Body of pancreas (tissue), 4 donors: ENCODE results near the gene FSD2. TPM values are rescaled to one million over a fixed set of nuclear protein-coding genes. Genes with fewer than 3 reads are reported as not detected.

Source experiments
- ATAC-seq: fragments of 150-250 bp; one replicate; pipeline ENCODE4 v1.9.1; 2016
- DNase-seq, 4 donors: peaks; one replicate each; pipeline ENCODE4 v3.0.0-alpha.2; 2019
- H3K27ac ChIP-seq, 4 donors: fragments of 200-600 bp; sonication (generic); 1 replicate in 3 of 4; 2 replicates in 1 of 4; pipeline versions ENCODE4 v1.5.1 to v1.6.1; 2016 to 2019; ENCODE audit warnings: mild to moderate bottlenecking in 1 of 4, mixed read lengths in 1 of 4, moderate library complexity in 1 of 4
- H3K27me3 ChIP-seq, 2 donors: fragments of 200-600 bp; sonication (generic); one replicate each; pipeline ENCODE4 v1.6.0; 2016; ENCODE audit warnings: mild to moderate bottlenecking in 1 of 2
- H3K36me3 ChIP-seq, 2 donors: fragments of 200-600 bp; sonication (generic); replicated peaks in 1 of 2; 2 replicates each; pipeline ENCODE4 v1.5.1; 2016; ENCODE audit warnings: low read depth in 2 of 2; ENCODE audit not compliant: insufficient read depth in 1 of 2
- H3K4me1 ChIP-seq: fragments of 200-600 bp; sonication (generic); one replicate; pipeline ENCODE4 v1.6.0; 2016
- H3K4me3 ChIP-seq, 2 donors: fragments of 200-600 bp; sonication (generic); 1 replicate in 1 of 2; 2 replicates in 1 of 2; pipeline ENCODE4 v1.5.1; 2016 to 2019
- H3K9me3 ChIP-seq, 3 donors: fragments of 200-600 bp; sonication (generic); 1 replicate in 2 of 3; 2 replicates in 1 of 3; pipeline ENCODE4 v1.5.1; 2016
- POLR2A ChIP-seq, 3 donors: fragments of 450-650 bp; IDR thresholded peaks; one replicate each; pipeline ENCODE4 v1.6.1; 2016; ENCODE audit warnings: antibody characterized with exemption in 3 of 3, mild to moderate bottlenecking in 2 of 3
- WGBS, 2 donors: methylation state at CpG; one replicate each; pipeline ENCODE4 v1.1.5; 2017; 5-methylcytosine and 5-hydroxymethylcytosine counted together
- intact Hi-C: fragments of 100-400 bp; cut with DNase I; formaldehyde crosslinking; loops from one replicate; pipeline ENCODE4 v1.15.1; 2023
- total RNA-seq, 2 donors: library from RNA; depleted of rRNA; stranded (reverse); fragments of >200 nt; gene quantifications; one replicate each; pipeline ENCODE4 v1.1.0, GENCODE V29; 2016
- TF ChIP-seq, protein P1 (sequence below), 7 experiments: fragments of 450-650 bp in 4 of 7; fragments of 200-600 bp in 3 of 7; sonication (generic) in 3 of 7; IDR thresholded peaks; one replicate each; pipeline ENCODE4 v1.5.1; 2016 to 2019; ENCODE audit warnings: antibody characterized with exemption in 7 of 7

Gene FSD2
- total RNA-seq, 2 donors from 2014 or later: 0.26 TPM; not detected in 1

DNA sequence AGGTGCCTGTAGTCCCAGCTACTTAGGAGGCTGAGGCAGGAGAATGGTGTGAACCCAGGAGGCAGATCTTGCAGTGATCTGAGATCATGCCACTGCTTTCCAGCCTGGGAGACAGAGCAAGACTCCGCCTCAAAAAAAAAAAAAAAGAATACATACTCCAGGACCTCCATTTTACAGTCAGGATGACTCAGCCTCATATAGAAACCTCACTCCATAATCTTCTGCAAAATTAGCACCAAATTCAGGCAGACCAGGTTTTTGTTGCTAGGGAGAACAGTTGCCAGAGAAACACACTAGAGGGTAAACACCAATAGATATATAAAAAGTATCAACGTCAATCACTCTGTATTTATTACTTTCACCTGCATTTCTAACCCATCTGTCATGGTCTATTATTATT, 67.9 kb downstream of the FSD2 start:
- H3K9me3 ChIP-seq: no peaks in the 10 kb centered on the region
- intact Hi-C loops: no loop called here
- no peaks in the 10 kb centered on the region for H3K4me1 ChIP-seq
- TF ChIP-seq, protein P1, sequence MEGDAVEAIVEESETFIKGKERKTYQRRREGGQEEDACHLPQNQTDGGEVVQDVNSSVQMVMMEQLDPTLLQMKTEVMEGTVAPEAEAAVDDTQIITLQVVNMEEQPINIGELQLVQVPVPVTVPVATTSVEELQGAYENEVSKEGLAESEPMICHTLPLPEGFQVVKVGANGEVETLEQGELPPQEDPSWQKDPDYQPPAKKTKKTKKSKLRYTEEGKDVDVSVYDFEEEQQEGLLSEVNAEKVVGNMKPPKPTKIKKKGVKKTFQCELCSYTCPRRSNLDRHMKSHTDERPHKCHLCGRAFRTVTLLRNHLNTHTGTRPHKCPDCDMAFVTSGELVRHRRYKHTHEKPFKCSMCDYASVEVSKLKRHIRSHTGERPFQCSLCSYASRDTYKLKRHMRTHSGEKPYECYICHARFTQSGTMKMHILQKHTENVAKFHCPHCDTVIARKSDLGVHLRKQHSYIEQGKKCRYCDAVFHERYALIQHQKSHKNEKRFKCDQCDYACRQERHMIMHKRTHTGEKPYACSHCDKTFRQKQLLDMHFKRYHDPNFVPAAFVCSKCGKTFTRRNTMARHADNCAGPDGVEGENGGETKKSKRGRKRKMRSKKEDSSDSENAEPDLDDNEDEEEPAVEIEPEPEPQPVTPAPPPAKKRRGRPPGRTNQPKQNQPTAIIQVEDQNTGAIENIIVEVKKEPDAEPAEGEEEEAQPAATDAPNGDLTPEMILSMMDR (IDR thresholded peaks at IDR 0.05): no peak
- TF ChIP-seq POLR2A (IDR thresholded peaks at IDR 0.05): no peak
- DNase-seq (no peak), ATAC-seq (no peak)
- no peaks in the 10 kb centered on the region for H3K36me3 ChIP-seq
- H3K27me3 ChIP-seq: no peaks in the 10 kb centered on the region
- H3K4me3 ChIP-seq: no peak overlapping the region
- no peak overlapping the region for H3K27ac ChIP-seq
- WGBS, 2 donors: 83 to 84% methylated on average over 2 of the region's 2 CpGs

DNA sequence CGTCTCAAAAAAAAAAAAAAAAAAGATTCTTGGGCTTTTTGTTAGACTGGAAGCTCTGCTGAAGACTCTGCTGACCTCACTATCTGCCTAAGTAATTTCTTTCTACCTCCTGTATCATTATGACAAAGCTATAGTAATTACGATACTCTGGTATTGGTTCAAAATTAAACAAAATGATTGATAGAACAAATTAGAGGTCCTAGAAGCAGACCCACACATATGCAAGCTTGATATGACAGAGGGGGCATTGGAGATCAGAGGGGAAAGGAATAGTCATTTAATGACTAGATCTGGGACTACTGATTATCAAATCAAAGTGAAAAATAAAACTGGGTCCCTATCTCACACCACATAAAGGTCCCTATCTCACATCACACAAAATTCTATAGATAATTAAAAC, 74.3 kb downstream of the FSD2 start:
- WGBS, 2 donors: 89 to 94% methylated on average over 2 of the region's 2 CpGs
- intact Hi-C loops: no loop called here
- no peaks in the 10 kb centered on the region for H3K36me3 ChIP-seq
- H3K27me3 ChIP-seq: no peaks in the 10 kb centered on the region
- TF ChIP-seq, protein P1 (IDR thresholded peaks at IDR 0.05): no peak
- TF ChIP-seq POLR2A (IDR thresholded peaks at IDR 0.05): no peak
- H3K4me3 ChIP-seq: no peak overlapping the region
- no peaks in the 10 kb centered on the region for H3K9me3 ChIP-seq
- no peak overlapping the region for H3K27ac ChIP-seq
- no peak for ATAC-seq
- DNase-seq: no peak
- H3K4me1 ChIP-seq: no peaks in the 10 kb centered on the region

DNA sequence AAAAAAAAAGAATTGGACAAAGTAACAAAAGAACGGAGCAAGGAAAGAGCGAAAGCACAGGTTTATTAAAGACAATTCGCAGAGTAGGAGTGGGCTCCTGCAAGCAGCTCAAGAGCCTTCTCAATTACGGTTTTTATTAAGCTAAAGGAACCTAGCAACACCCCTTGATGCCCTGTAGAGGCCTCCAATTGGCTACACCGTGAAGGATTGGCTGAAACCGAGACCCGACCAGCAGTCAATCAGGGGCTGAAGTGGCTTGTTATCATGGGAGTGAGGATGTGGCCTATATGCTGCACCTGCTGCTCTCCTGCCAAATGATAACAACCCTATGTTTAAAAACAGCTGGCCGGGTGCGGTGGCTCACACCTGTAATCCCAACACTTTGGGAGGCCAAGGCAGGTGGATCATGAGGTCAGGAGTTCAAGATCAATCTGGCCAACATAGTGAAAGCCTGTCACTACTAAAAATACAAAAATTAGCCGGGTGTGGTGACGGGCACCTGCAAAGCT, 75.8 kb downstream of the FSD2 start:
- Histone ChIP-seq H3K27me3 (no peaks in the 10 kb centered on the region), H3K4me1 (no peaks in the 10 kb centered on the region), H3K9me3 (no peaks in the 10 kb centered on the region), H3K4me3 (no peak overlapping the region), H3K36me3 (no peaks in the 10 kb centered on the region), H3K27ac (no peak overlapping the region)
- DNase-seq (no peak), ATAC-seq (no peak)
- no peak for TF ChIP-seq POLR2A (IDR thresholded peaks at IDR 0.05)
- TF ChIP-seq, protein P1 (IDR thresholded peaks at IDR 0.05): no peak
- intact Hi-C loops: no loop called here
- WGBS, 2 donors: 79 to 84% methylated on average over 11 of the region's 11 CpGs

DNA sequence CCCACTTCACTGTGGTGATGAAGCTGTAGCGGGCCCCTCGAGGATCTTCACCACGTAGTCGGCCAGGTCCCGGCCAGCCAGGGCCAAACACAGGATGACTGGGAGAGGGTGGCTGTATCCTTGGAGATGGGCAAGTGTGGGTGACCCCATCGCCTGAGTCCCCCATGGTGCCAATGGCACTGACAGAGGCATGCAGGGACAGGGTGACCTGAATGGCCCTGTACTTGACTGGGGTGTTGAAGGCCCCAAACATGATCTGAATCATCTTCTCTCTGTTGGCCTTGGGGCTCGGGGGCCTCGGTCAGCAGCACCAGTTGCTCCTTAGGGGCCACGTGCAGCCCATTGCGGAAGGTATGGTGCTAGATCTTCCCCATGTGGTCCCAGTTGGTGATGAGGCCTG, 79.1 kb downstream of the FSD2 start:
- no peak overlapping the region for H3K27ac ChIP-seq

DNA sequence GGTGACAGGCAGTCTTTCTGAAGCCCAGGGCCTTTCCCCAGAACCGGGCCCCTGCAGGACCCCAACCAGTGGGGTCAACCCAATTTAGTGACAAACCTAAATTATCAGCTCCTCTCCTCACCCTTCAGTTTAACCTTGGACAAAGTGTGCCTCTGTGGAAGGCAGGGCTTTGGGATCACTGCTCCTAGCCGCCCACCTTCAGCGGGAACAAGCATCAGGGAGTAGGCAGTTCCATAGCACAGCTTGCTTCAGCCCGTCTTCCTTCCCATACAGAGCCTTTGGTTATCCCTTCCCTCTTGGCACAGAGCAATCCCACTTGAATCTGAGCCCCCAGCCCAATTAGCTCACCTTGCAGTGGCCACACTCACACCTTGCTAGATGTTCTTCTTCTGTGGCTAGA, 90.9 kb downstream of the FSD2 start:
- no peaks in the 10 kb centered on the region for H3K27me3 ChIP-seq
- no peak overlapping the region for H3K4me3 ChIP-seq
- no peak for DNase-seq
- no peak for TF ChIP-seq POLR2A (IDR thresholded peaks at IDR 0.05)
- TF ChIP-seq, protein P1 (IDR thresholded peaks at IDR 0.05): no peak
- no peaks in the 10 kb centered on the region for H3K36me3 ChIP-seq
- intact Hi-C loops: no loop called here
- no peak for ATAC-seq
- peaks cover 6% of the 10 kb centered on the region for H3K4me1 ChIP-seq
- WGBS, 2 donors: 85 to 91% methylated on average over 4 of the region's 4 CpGs
- H3K9me3 ChIP-seq: no peaks in the 10 kb centered on the region
- H3K27ac ChIP-seq: no peak overlapping the region

More for the DNA sequence above, 79.1 kb downstream of the FSD2 start:
- H3K27me3 ChIP-seq: no peaks in the 10 kb centered on the region
- no peak for ATAC-seq
- no peaks in the 10 kb centered on the region for H3K36me3 ChIP-seq
- no peak for DNase-seq
- intact Hi-C loops: no loop called here
- no peaks in the 10 kb centered on the region for H3K9me3 ChIP-seq
- H3K4me3 ChIP-seq: no peak overlapping the region
- no peak for TF ChIP-seq POLR2A (IDR thresholded peaks at IDR 0.05)
- TF ChIP-seq, protein P1 (IDR thresholded peaks at IDR 0.05): no peak
- 83 to 84% methylated on average over 1 to 10 of the region's 10 CpGs for WGBS, 2 donors
- no peaks in the 10 kb centered on the region for H3K4me1 ChIP-seq
